GM18909 (cell line): Measurements from ENCODE around the gene AP3M1.

Experiments
- ATAC-seq: cut with Tn5 transposase; IDR thresholded peaks from one replicate; pipeline ENCODE4 v1.9.1; 2021; ENCODE audit warnings: mild to moderate bottlenecking; ENCODE audit not compliant: unreplicated experiment, poor library complexity

AP3M1 gene

DNA sequence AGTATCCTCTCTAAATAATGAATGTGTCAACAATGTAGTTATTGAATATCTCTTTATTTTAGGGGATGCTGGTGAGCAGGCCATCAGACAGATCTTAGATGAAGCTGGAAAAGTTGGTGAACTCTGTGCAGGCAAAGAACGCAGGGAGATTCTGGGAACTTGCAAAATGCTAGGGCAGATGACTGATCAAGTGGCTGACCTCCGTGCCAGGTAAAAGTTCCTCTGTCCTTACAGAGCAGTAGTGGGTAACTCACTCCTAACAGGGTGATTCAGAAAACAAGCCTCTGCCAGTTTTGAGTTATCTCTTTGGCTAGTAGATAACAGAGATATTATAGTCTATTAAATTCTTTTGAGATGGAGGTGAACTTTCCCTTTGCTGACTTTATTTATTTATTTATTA lies 67.3 kb downstream of the AP3M1 start:
- ATAC-seq, result no peak

DNA sequence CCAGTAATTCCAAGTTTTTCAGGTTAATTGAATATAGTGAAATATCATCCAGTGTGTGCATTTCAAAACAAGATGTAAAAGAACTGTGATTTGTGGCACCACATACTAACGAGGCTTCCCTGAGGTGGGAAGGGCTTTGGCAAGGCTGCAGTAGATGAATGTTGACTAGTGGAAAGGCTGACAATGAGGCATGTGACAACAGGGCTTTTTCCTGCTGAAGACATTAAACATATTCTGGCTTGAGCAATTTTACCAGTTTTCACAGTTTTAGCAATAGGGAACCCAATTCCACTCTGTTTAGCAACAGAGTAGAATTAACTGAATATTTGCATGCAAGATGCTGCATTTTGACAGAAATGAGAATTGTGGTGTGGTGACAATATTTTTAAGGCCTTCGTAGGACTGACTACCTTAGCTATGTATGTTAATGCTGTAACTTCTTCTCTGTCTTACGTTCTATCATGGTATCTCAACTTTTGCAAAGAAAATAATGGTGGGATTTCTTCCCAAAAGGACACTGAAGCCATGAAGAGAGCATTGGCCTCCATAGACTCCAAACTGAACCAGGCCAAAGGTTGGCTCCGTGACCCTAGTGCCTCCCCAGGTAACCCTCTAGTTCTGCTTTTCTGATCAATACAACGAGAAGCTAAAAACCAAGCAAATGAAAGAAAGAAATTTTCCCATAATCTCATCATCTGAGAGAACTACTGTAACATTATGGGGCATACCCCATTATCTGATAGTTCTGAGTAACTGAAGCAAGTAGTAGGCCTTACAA lies 68.5 kb downstream of the AP3M1 start:
- no peak for ATAC-seq

DNA sequence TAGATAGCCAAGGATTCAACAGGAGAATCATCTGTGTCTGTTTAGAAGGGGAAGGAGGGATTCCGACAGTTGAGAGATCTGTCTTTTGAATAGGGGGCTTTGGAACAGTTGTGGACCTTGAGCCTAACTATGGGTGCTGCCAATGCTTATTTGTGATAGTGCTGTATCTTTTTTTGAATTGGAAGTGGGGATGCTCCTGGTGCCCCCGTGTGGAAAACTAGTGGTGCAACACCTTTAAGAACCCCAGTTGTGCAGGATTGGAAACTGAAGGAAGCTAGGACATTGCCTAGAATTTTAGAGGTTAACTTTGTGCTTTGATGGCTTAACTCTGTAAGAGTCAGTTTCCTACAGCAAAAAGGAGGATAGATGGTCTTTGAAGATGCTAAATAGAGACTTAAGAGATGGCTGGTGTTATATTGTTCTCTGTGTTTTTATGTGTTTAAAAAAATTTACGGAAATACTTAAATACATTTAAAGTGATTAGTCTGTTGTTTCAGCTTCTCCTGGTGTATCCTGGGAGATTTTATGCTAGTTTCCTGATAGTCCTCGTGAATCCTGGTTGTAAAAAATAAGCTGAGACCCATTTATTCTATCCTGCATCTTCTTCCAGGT lies 69.3 kb downstream of the AP3M1 start:
- ATAC-seq, result no peak

DNA sequence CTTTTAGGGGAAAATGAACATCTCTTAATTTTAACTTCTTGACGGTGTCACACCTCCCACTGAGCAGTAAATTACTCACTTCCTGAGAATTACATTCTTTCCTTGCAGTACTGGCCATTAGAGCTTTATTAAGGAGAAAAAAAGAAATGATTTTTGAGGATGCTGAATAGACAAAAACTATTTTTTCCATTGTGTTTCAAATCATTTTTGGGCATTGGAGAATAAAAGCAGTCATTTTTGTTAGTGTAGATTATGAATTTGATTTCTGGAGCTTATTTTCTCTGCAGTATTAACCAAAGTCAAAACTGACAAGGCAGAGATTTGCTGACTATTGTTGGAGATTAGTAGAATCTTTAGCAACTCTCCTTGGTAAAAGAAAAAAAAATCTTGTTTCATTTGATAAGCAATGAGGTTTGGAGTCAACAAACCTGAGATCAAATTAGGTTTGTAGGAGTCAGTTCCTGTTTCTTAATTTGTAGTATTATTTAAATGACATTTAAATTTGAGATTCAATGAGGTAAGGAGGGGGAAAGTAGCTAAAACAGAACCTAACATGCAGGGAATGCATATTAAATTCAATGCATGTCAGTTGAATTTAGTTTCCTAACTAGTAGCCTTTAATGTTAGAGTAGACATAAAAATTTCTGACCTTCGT lies 70.6 kb downstream of the AP3M1 start:
- no peak for ATAC-seq

DNA sequence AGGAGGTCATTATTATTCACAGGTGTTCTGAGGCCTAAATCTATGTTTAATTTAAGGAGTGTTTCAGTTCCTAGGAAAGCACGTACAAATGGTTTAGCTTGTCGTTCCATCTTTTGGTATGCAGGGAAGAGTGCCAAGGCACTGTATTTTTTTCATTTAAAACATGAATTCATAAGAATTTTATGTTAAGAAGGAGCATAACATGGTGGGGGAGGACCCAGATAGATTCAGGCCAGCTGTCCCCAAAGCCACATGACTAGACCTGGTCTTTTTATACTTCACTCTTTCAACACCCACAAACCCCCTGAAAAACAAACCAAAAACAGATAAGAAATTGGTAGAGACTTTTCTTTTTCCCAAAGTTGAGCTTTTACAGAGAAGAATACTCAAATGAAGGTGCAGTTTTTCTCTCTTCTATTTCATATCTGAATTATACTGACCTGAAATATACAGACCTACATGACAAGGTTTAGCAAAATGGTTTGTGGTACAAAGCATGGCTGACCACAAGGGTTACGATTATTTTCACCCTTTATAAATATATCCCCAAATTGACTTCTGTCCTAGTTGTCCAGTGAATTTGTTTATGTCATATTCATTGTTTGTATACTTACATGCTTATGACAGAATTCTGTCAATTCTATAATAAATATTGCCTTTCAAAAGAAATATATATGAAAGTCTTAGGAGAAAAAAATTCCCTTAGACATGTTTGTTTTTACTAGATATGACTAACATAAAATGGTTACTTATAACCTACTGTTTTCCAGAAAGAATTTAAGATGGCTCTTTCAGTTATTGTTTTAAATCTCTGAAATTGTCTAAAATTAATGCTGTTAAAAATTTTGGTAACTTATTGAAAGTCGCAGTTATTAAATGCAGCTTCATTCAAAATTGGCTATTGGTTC lies 71.3 kb downstream of the AP3M1 start:
- no peak for ATAC-seq

DNA sequence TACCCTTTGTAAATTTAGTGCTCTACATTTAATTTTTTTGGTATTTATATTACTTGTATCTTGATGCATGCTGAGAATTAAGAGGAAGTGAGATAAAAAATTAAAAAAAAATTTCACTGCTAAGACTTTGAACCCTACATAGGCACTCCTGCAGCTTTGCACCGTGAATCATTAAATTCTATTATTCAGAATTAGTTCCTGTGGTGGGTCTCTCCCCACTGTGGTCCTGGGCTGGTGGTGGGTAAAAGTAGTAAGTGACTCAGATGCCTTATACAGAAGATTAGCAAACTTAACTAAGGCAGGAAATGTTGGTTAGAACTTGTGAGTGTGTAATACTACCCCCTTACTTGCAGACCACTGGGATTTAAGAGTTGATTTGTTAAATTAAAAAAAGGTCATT lies 72.6 kb downstream of the AP3M1 start:
- peak; percentile 73 for ATAC-seq

DNA sequence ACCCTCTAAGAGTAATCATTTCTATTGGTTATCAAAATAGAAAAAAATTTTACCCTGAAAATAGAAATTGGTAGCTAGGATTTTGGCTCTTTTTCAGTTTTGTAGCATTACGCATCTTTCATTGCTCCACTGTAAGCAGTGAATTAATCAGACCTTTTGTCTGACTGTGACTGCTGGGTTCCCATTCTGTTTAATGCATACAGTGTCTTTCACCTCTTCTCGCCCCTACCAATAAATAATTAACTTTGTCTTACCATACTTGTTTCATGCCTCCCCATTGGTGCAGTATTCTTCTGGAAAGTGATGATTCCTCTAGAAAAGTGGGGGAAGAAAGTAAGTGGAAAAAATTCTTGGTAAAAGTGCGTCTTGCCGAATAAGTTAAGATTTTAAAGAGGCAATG lies 73.2 kb downstream of the AP3M1 start:
- no peak for ATAC-seq

DNA sequence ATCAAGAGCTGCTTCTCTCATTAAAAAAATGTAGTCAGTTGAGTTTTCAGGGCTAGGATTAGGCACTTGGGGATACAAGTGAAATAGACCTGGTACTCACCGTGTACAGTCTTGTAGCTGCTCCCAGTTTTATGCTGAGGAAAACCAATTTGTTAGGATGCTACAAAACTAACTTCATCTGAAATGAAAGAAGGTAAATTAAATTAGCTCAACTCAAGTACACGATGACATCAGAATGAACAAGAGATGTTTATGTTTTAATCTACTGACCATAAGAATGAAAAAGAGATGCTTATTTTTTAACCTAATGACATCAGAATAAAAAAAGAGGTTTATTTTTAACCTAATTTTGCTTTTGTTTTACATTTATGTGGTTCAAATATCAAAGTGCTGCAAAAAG lies 73.7 kb downstream of the AP3M1 start:
- no peak for ATAC-seq

DNA sequence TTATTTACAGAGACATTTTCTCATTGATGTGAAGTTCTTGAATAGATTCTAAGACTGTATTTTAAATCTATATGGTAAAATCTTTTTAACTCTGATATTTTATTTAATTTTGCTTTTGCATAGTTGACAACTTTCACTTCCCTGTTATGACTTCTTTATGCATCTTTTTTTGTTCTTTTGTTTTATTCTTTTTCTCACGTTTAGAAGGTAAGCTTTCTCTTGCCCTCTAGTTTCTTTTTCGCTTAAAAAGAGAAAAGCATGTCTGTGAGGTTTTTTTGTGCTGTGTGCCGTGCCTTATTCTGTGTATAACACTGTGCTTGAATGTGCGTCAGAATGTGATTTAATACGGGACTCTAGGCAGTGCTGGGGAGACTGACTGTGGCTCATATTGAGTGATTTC lies 74.7 kb downstream of the AP3M1 start:
- ATAC-seq, result no peak

DNA sequence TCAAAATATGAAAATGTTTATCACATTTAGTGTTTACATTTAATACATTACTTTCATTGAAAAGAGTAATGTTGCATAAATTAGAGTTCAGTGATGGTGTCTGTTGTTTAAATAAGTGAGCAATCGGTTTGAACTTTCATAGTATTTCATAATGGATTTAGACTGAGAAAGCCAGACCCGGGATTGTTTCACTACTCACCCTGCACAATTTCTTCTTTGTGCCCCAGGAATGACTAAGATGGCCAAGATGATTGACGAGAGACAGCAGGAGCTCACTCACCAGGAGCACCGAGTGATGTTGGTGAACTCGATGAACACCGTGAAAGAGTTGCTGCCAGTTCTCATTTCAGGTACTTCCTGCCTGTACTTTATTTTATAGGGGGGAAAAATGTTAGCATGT lies 78.1 kb downstream of the AP3M1 start:
- no peak for ATAC-seq

DNA sequence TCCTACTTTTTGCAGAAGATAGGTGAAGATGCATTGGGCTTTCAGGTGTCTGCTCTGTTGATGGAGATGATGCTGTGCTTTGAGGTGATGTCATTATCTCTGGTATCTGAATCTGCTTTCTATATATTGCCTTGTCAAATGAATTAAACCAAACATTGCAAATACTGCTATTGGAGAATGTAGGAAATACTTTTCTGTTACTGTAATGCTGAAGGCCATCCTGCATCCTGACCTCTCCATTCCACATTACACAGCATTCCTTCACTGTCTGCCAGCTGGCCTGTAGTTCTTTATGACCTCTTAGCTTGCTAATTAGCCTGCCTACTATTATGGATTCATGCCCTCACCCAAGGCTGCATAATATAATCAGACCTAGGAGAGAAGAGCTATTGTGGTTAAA lies 79.5 kb downstream of the AP3M1 start:
- no peak for ATAC-seq
